Activated CD4-positive, alpha-beta T cell treated with anti-CD3 and anti-CD28 coated beads, Interleukin-2, amount 50 U/mL, for 48 hours (primary cell): Measurements from ENCODE around the gene TYRP1.

Experiments
- DNase-seq, 2 experiments: peaks; one replicate each; pipeline ENCODE4 v3.0.0-alpha.2; 2020

TYRP1 gene

GRCh38 chr9:12737871-12738270, 44.7 kb downstream of the TYRP1 start:
- no peak for DNase-seq

DNA sequence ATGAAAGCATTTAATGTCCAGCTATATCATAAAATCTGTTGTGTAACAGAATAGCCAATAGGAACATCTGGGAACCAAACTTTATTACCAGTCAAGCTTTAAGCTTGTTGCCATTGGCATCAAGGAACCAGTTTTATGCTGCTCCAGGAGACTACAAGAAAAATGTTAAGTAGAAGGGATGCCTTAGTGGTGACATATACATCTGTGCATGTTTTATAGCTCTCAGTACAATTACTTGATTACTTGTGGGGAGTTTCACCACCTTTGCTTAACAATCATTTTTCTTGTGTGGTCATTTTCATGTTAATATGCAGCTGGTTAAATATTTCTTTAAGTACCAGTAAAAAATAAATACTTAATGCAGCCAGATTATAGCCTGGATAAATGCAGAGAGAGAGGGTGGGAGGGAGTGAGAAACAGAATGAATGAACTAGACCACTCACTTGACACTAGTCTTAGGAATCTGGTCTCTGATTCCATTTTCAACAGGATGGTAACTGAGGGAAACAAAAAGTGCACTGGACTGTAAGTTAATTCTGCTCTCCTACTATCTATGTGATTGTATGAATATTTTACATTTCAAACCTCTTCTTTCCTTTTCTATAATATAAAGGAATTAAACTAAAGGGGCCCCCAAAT, 45.9 kb downstream of the TYRP1 start:
- no peak for DNase-seq

DNA sequence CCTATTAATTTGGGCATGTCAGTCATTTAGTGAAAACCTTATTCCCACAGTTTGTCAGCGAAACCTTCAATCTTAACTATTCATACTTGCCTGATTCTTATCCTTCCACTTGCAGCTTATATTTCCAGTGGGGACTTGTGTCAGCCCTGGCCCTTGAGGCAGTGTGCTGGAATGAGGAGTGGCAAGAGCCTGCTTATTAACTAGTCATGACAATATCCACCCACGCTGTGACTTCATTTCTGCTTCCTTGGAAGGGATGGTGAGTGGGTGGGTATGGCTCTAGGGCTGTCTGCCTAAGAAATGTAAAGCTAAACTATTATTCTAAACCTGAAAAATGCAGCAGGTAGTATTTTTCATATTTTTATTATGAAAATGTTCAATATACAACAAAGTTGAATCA, 47.7 kb downstream of the TYRP1 start:
- DNase-seq = no peak

- no peak for DNase-seq
Measured at GRCh38 chr9:12748016-12748415, 54.8 kb downstream of the TYRP1 start.

DNA sequence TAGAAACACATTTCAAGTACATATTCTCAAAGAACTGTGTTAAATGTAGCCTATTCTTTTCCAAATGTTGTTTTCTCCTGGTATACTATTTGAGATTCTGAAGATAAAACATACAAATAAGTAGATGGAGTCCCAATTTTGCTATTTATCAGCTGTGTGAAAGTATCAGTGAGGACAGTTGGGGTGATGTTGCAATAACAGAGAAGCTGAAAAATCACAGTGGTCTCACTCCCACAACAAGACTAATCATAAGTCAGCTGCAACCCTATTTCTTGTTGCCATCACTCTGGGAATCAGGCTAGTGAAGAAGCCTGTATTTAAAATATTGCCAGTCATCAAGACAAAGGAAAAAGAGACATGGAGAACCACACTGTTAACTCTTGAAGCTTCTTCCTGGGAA, 55.8 kb downstream of the TYRP1 start:
- no peak for DNase-seq

- DNase-seq = no peak
Measured at GRCh38 chr9:12753931-12754330, 60.7 kb downstream of the TYRP1 start.

DNA sequence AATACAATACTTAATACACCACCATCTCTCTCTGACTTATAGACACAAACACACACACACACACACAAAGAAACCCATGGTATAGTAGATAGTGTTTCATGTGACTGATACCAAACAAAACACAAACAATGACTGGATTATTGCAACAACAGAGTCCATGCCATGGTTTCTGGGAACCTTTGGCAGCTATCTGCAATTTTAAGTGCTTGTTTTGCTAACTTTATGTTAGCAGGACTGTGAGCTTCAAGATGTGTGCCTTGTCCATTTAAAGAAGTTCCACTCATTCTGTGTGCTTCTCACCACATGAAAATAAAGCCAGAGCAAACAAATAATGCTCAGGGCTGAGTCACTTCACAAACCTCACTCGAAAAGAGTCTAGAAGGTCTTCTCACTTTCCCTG, 66.6 kb downstream of the TYRP1 start:
- no peak for DNase-seq
